MM.1S (cell line): ENCODE results near the gene BMP7.

ENCODE experiments used
- CTCF ChIP-seq: fragments of 300-600 bp; sonication (generic); IDR thresholded peaks from 2 replicates; pipeline ENCODE4 v1.5.1; 2016; ENCODE audit warnings: antibody characterized with exemption, low read length, mixed read lengths
- EZH2 ChIP-seq: fragments of 300-600 bp; sonication (generic); optimal IDR thresholded peaks from 2 replicates; pipeline ENCODE3; 2017; ENCODE audit warnings: low read depth, mild to moderate bottlenecking, antibody characterized with exemption, low read length, mixed read lengths

GRCh38 chr20:57225830-57226229 is 40.6 kb downstream of the BMP7 start:
- TF ChIP-seq CTCF (no peak), EZH2 (no peak)
